Activated CD4-positive, alpha-beta memory T cell treated with anti-CD3 and anti-CD28 coated beads for 36 hours (primary cell): ENCODE measurements around the gene ACACB. TPM values are rescaled to one million over a fixed set of nuclear protein-coding genes. Genes with fewer than 3 reads are reported as not detected.

Experiments used
- CTCF ChIA-PET: fragments of 350-600 bp; sonication (Branson Sonifier 250); formaldehyde crosslinking; loops from one replicate; lab custom pipeline; 2021; ENCODE audit warnings: antibody characterized with exemption, inconsistent platforms; lab: Charles Lee
- POLR2A ChIA-PET: fragments of 350-600 bp; sonication (Branson Sonifier 250); formaldehyde crosslinking; loops from one replicate; lab custom pipeline; 2021; ENCODE audit warnings: antibody characterized with exemption; lab: Charles Lee
- DNase-seq: peaks from one replicate; pipeline ENCODE4 v3.0.0-alpha.2; 2020
- H3K27ac Mint-ChIP-seq: one replicate; pipeline ENCODE4 v1.8.0; 2021; ENCODE audit warnings: mixed read lengths
- H3K27me3 Mint-ChIP-seq: one replicate; pipeline ENCODE4 v1.8.0; 2021; ENCODE audit warnings: mixed read lengths
- H3K36me3 Mint-ChIP-seq: one replicate; pipeline ENCODE4 v1.8.0; 2021; ENCODE audit warnings: mixed read lengths
- H3K4me1 Mint-ChIP-seq: one replicate; pipeline ENCODE4 v1.8.0; 2021; ENCODE audit warnings: low read depth, mixed read lengths
- H3K4me3 Mint-ChIP-seq: one replicate; pipeline ENCODE4 v1.8.0; 2021; ENCODE audit warnings: mild to moderate bottlenecking, mixed read lengths
- H3K9me3 Mint-ChIP-seq: one replicate; pipeline ENCODE4 v1.8.0; 2021; ENCODE audit warnings: mixed read lengths
- intact Hi-C: fragments of 100-400 bp; cut with micrococcal nuclease; formaldehyde crosslinking; loops from one replicate; pipeline ENCODE4 v1.15.1; 2023
- total RNA-seq, 2 experiments: library from RNA; stranded (reverse); gene quantifications; one replicate each; pipeline ENCODE4 v1.2.3, GENCODE V29; 2021

ACACB gene
- total RNA-seq, 2 experiments from 2014 or later, result 11.1 to 12.7 TPM

DNA sequence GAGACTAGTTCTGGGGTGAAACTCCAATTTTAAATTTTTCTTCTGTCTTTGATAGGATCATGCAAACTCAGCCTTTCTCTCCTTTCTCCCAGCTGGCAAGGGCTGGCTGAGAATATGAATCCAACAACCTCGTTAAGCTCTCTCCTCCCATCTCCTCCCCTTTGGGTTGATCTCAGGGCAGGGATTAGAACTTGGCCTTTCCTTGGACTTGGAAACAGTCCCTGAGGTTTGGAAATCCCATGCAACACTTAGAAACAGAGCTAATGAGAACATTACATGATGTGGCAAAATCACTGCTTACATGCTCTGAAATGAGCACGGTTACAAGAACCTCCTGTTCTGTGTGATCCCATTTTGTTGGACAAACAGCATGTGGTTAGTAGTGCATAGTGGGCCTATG, 31.6 kb downstream of the ACACB start:
- Mint-ChIP-seq H3K4me3 (no peak overlapping the region), H3K27ac (no peak overlapping the region), H3K9me3 (no peaks in the 10 kb centered on the region), H3K4me1 (peaks cover under 1% of the 10 kb centered on the region), H3K27me3 (no peaks in the 10 kb centered on the region), H3K36me3 (no peaks in the 10 kb centered on the region)
- ChIA-PET CTCF (no interaction called here), POLR2A (no interaction called here)
- DNase-seq, result no peak
- intact Hi-C loops, result no loop called here

- H3K27me3 Mint-ChIP-seq, result no peaks in the 10 kb centered on the region
- no peaks in the 10 kb centered on the region for H3K9me3 Mint-ChIP-seq
- CTCF ChIA-PET, result no interaction called here
- H3K36me3 Mint-ChIP-seq, result no peaks in the 10 kb centered on the region
- H3K4me1 Mint-ChIP-seq, result peaks cover 7% of the 10 kb centered on the region
- intact Hi-C loops, result no loop called here
- no peak overlapping the region for H3K27ac Mint-ChIP-seq
- DNase-seq, result no peak
- POLR2A ChIA-PET, result no interaction called here
- no peak overlapping the region for H3K4me3 Mint-ChIP-seq
Observed at GRCh38 chr12:109150124-109150640, 33.8 kb downstream of the ACACB start.

GRCh38 chr12:109151457-109151856, 35.1 kb downstream of the ACACB start:
- no peaks in the 10 kb centered on the region for H3K27me3 Mint-ChIP-seq
- ChIA-PET POLR2A (no interaction called here), CTCF (interaction anchor here (0.6 kb wide), 1 partner anchor 40 kb away, joined by 4 read pairs; no protein-coding TSS in a partner anchor)
- H3K36me3 Mint-ChIP-seq, result no peaks in the 10 kb centered on the region
- peaks cover 14% of the 10 kb centered on the region for H3K4me1 Mint-ChIP-seq
- DNase-seq, result no peak
- H3K4me3 Mint-ChIP-seq, result no peak overlapping the region
- intact Hi-C loops, result no loop called here
- H3K27ac Mint-ChIP-seq, result no peak overlapping the region
- no peaks in the 10 kb centered on the region for H3K9me3 Mint-ChIP-seq

GRCh38 chr12:109153821-109154441, 37.5 kb downstream of the ACACB start:
- ChIA-PET POLR2A (no interaction called here), CTCF (interaction anchor here (1.7 to 2.6 kb wide), 2 partner anchors 42 to 240 kb away, joined by 9 to 14 read pairs; no protein-coding TSS in a partner anchor)
- Mint-ChIP-seq H3K27ac (no peak overlapping the region), H3K4me1 (peaks cover 14% of the 10 kb centered on the region), H3K4me3 (peak overlapping the region; percentile 84), H3K36me3 (no peaks in the 10 kb centered on the region), H3K27me3 (no peaks in the 10 kb centered on the region), H3K9me3 (no peaks in the 10 kb centered on the region)
- DNase-seq, result no peak
- intact Hi-C loops, result no loop called here

- Mint-ChIP-seq H3K4me3 (peak overlapping the region; percentile 84), H3K27me3 (no peaks in the 10 kb centered on the region), H3K36me3 (no peaks in the 10 kb centered on the region), H3K27ac (peak overlapping the region; percentile 80), H3K4me1 (peaks cover 14% of the 10 kb centered on the region), H3K9me3 (no peaks in the 10 kb centered on the region)
- ChIA-PET CTCF (interaction anchor here (0.7 to 2.6 kb wide), 4 partner anchors 43 to 442 kb away, joined by 3 to 14 read pairs (median 6); no protein-coding TSS in a partner anchor), POLR2A (interaction anchor here (0.7 kb wide), 1 partner anchor 56 kb away, joined by 4 read pairs; no protein-coding TSS in a partner anchor)
- intact Hi-C loops, result no loop called here
- peak; percentile 89 for DNase-seq
Observed at GRCh38 chr12:109154451-109155438, 38.4 kb downstream of the ACACB start.

DNA sequence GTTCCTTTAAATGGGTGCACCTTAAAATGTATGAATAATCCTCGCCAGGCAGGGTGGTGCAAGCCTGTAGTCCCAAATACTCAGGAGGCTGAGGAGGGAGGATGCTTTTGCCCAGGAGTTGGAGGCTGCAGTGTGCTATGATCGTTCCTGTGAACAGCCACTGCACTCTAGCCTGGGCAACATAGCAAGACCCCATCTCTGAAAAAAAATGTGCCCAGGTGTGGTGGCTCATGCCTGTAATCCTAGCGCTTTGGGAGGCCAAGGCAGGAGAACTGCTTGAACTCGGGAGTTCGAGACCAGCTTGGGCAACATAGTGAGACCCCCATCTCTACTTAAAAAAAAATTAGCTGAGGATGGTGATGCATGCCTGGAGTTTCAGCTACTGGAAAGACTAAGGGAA, 39.6 kb downstream of the ACACB start:
- ChIA-PET POLR2A (no interaction called here), CTCF (interaction anchor here (2.6 kb wide), 1 partner anchor 44 kb away, joined by 9 read pairs; no protein-coding TSS in a partner anchor)
- Mint-ChIP-seq H3K9me3 (no peaks in the 10 kb centered on the region), H3K27ac (no peak overlapping the region), H3K36me3 (no peaks in the 10 kb centered on the region), H3K4me3 (no peak overlapping the region), H3K27me3 (no peaks in the 10 kb centered on the region), H3K4me1 (peaks cover 14% of the 10 kb centered on the region)
- intact Hi-C loops, result no loop called here
- DNase-seq, result no peak

DNA sequence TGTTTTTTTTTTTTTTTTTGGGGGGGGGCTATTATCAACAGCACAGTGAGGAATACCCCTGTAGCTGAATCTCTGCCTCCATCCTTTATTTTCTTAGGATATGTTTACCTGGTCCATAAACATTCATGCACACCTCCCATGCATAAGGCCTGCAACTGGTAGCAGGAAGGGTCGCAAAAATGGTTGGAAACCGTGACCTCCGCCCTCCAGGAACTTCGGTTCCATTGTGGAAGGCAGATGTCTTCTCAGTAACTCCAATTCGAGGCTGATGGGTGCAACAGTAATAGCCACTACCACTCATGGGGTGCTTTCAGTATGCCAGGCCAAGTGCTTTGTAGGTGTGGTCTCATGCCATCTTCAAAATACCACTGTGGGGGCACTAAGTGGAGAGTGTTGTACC, 40.2 kb downstream of the ACACB start:
- Mint-ChIP-seq H3K27me3 (no peaks in the 10 kb centered on the region), H3K27ac (no peak overlapping the region), H3K4me3 (no peak overlapping the region), H3K9me3 (no peaks in the 10 kb centered on the region), H3K4me1 (peaks cover 14% of the 10 kb centered on the region), H3K36me3 (no peaks in the 10 kb centered on the region)
- ChIA-PET POLR2A (no interaction called here), CTCF (no interaction called here)
- DNase-seq, result no peak
- intact Hi-C loops, result no loop called here

- no peak for DNase-seq
- Mint-ChIP-seq H3K4me1 (peaks cover 14% of the 10 kb centered on the region), H3K27me3 (no peaks in the 10 kb centered on the region), H3K36me3 (no peaks in the 10 kb centered on the region), H3K9me3 (no peaks in the 10 kb centered on the region), H3K4me3 (no peak overlapping the region), H3K27ac (no peak overlapping the region)
- intact Hi-C loops, result no loop called here
- POLR2A ChIA-PET, result no interaction called here
- CTCF ChIA-PET, result no interaction called here
Observed at GRCh38 chr12:109157986-109158385, 41.6 kb downstream of the ACACB start.

- Mint-ChIP-seq H3K9me3 (no peaks in the 10 kb centered on the region), H3K36me3 (no peaks in the 10 kb centered on the region), H3K27me3 (no peaks in the 10 kb centered on the region), H3K27ac (no peak overlapping the region), H3K4me1 (peaks cover 5% of the 10 kb centered on the region), H3K4me3 (no peak overlapping the region)
- ChIA-PET CTCF (no interaction called here), POLR2A (no interaction called here)
- intact Hi-C loops, result no loop called here
- no peak for DNase-seq
Observed at GRCh38 chr12:109160433-109160832, 44.0 kb downstream of the ACACB start.

DNA sequence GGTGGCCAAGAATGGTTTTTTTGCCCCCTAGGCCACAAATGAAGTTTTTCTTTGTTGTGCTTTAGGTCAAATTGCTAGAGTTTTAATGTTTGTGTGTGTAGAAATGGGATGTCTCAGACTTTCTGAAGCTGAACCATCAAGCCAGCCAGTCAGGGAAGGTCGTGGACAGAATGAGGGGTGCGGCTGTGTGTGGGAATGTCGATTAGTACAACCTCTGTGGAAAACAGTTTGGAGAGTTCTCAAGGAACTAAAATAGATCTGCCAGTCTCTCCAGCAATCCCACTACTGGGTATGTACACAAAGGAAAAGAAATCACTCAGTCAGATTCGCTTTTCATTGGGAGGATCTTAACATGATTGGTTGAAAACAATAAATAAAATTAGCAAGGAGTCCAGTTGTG, 44.5 kb downstream of the ACACB start:
- Mint-ChIP-seq H3K4me1 (peaks cover under 1% of the 10 kb centered on the region), H3K4me3 (no peak overlapping the region), H3K27ac (no peak overlapping the region), H3K36me3 (no peaks in the 10 kb centered on the region), H3K9me3 (no peaks in the 10 kb centered on the region), H3K27me3 (no peaks in the 10 kb centered on the region)
- DNase-seq, result no peak
- intact Hi-C loops, result no loop called here
- ChIA-PET POLR2A (no interaction called here), CTCF (no interaction called here)

- intact Hi-C loops, result no loop called here
- Mint-ChIP-seq H3K27me3 (no peaks in the 10 kb centered on the region), H3K36me3 (no peaks in the 10 kb centered on the region), H3K27ac (no peak overlapping the region), H3K4me1 (no peaks in the 10 kb centered on the region), H3K9me3 (no peaks in the 10 kb centered on the region), H3K4me3 (no peak overlapping the region)
- ChIA-PET POLR2A (no interaction called here), CTCF (interaction anchor here (1.4 kb wide), 1 partner anchor 50 kb away, joined by 5 read pairs; no protein-coding TSS in a partner anchor)
- no peak for DNase-seq
Observed at GRCh38 chr12:109162551-109162950, 46.2 kb downstream of the ACACB start.

DNA sequence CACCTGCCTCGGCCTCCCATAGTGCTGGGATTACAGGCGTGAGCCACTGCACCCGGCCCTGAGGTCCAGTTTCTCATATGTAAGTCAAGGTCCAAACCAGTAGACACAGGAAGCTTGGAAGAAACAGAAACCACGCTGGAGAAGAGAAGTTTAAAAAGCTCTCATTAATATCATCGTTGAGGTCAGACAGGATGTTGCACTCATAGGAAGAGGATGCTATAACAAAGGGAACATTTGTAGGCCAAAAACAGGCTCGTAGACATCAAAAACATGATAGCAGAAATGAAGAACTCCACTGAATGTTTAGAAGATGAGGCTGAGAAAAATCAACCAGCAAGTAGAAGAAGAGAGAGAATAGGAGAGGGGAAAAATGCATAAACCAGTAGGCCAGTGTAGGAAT, 46.8 kb downstream of the ACACB start:
- no peaks in the 10 kb centered on the region for H3K9me3 Mint-ChIP-seq
- DNase-seq, result no peak
- intact Hi-C loops, result no loop called here
- POLR2A ChIA-PET, result no interaction called here
- H3K27me3 Mint-ChIP-seq, result no peaks in the 10 kb centered on the region
- no peak overlapping the region for H3K4me3 Mint-ChIP-seq
- H3K27ac Mint-ChIP-seq, result no peak overlapping the region
- CTCF ChIA-PET, result interaction anchor here (1.4 kb wide), 1 partner anchor 51 kb away, joined by 5 read pairs; no protein-coding TSS in a partner anchor
- no peaks in the 10 kb centered on the region for H3K36me3 Mint-ChIP-seq
- H3K4me1 Mint-ChIP-seq, result no peaks in the 10 kb centered on the region
